ENCODE results near the gene VAPB.

GRCh38 chr20:58362206-58362516, 26.9 kb upstream of the VAPB start:
- no peak for TF ChIP-seq CTCF (IDR thresholded peaks at IDR 0.05; ENCODE audit: low read depth, low read length)
- no peak for TF ChIP-seq EZH2phosphoT487 (IDR thresholded peaks at IDR 0.05; ENCODE audit: low read depth)

All from OCI-LY3 (cell line).